ENCODE data around the gene UGT1A5. TPM values are rescaled to one million over a fixed set of nuclear protein-coding genes. Genes with fewer than 3 reads are reported as not detected.

Gene UGT1A5
- total RNA-seq, 2 donors from 2014 or later: not detected

GRCh38 chr2:233764264-233764663, 51.6 kb downstream of the UGT1A5 start:
- no peaks in the 10 kb centered on the region for H3K9me3 Mint-ChIP-seq
- H3K36me3 Mint-ChIP-seq (ENCODE audit: low read depth): no peaks in the 10 kb centered on the region
- no peaks in the 10 kb centered on the region for H3K4me1 ChIP-seq (ENCODE audit: control insufficient read depth, insufficient read depth, low read length)
- no peak overlapping the region for H3K27ac Mint-ChIP-seq
- DNase-seq: no peak
- TF ChIP-seq CTCF (conservative IDR thresholded peaks at IDR 0.05): no peak
- no peaks in the 10 kb centered on the region for H3K9me3 ChIP-seq (ENCODE audit: control insufficient read depth, low read length)
- H3K27me3 ChIP-seq (ENCODE audit: control insufficient read depth, insufficient read depth, low read length, poor library complexity, severe bottlenecking): peaks cover 14% of the 10 kb centered on the region
- H3K36me3 ChIP-seq (ENCODE audit: control insufficient read depth, insufficient read depth, low read length): no peaks in the 10 kb centered on the region
- peaks cover 5% of the 10 kb centered on the region for H3K27me3 Mint-ChIP-seq (ENCODE audit: insufficient read depth)
- H3K4me3 ChIP-seq (ENCODE audit: low read length): no peak overlapping the region
- H3K4me3 Mint-ChIP-seq: no peak overlapping the region
- 89 to 95% methylated on average over 5 to 7 of the region's 7 CpGs for WGBS, 2 experiments (ENCODE audit: insufficient coverage in 1 of 2, insufficient read length in 1 of 2)
- H3K4me1 Mint-ChIP-seq: no peaks in the 10 kb centered on the region
- no peak overlapping the region for H3K9ac ChIP-seq (ENCODE audit: extremely low read depth, low read length, poor library complexity, severe bottlenecking)
- no peak overlapping the region for H3K27ac ChIP-seq (ENCODE audit: low read depth, low read length)

- Histone ChIP-seq H3K4me3 (ENCODE audit: low read length) (no peak overlapping the region), H3K36me3 (ENCODE audit: control insufficient read depth, insufficient read depth, low read length) (no peaks in the 10 kb centered on the region), H3K9ac (ENCODE audit: extremely low read depth, low read length, poor library complexity, severe bottlenecking) (no peak overlapping the region), H3K9me3 (ENCODE audit: control insufficient read depth, low read length) (no peaks in the 10 kb centered on the region), H3K27ac (ENCODE audit: low read depth, low read length) (no peak overlapping the region), H3K4me1 (ENCODE audit: control insufficient read depth, insufficient read depth, low read length) (no peaks in the 10 kb centered on the region), H3K27me3 (ENCODE audit: control insufficient read depth, insufficient read depth, low read length, poor library complexity, severe bottlenecking) (peaks cover 14% of the 10 kb centered on the region)
- Mint-ChIP-seq H3K27ac (no peak overlapping the region), H3K9me3 (no peaks in the 10 kb centered on the region), H3K36me3 (ENCODE audit: low read depth) (no peaks in the 10 kb centered on the region), H3K4me1 (no peaks in the 10 kb centered on the region), H3K27me3 (ENCODE audit: insufficient read depth) (peaks cover 5% of the 10 kb centered on the region), H3K4me3 (no peak overlapping the region)
- no peak for TF ChIP-seq CTCF (conservative IDR thresholded peaks at IDR 0.05)
- 67 to 84% methylated on average over 1 to 3 of the region's 3 CpGs for WGBS, 2 experiments (ENCODE audit: insufficient coverage in 1 of 2, insufficient read length in 1 of 2)
- no peak for DNase-seq
Observed at GRCh38 chr2:233764761-233765160, 52.1 kb downstream of the UGT1A5 start.

- no peaks in the 10 kb centered on the region for H3K36me3 ChIP-seq (ENCODE audit: control insufficient read depth, insufficient read depth, low read length)
- Mint-ChIP-seq H3K4me1 (no peaks in the 10 kb centered on the region), H3K27me3 (ENCODE audit: insufficient read depth) (peaks cover 3% of the 10 kb centered on the region), H3K36me3 (ENCODE audit: low read depth) (no peaks in the 10 kb centered on the region), H3K27ac (no peak overlapping the region), H3K4me3 (no peak overlapping the region), H3K9me3 (peaks cover 5% of the 10 kb centered on the region)
- TF ChIP-seq CTCF (conservative IDR thresholded peaks at IDR 0.05): no peak
- no peak for DNase-seq
- no peaks in the 10 kb centered on the region for H3K4me1 ChIP-seq (ENCODE audit: control insufficient read depth, insufficient read depth, low read length)
- no peak overlapping the region for H3K27ac ChIP-seq (ENCODE audit: low read depth, low read length)
- WGBS, 2 experiments (ENCODE audit: insufficient coverage in 1 of 2, insufficient read length in 1 of 2): 86 to 100% methylated on average over 1 to 4 of the region's 4 CpGs
- H3K9ac ChIP-seq (ENCODE audit: extremely low read depth, low read length, poor library complexity, severe bottlenecking): no peak overlapping the region
- no peak overlapping the region for H3K4me3 ChIP-seq (ENCODE audit: low read length)
- no peaks in the 10 kb centered on the region for H3K9me3 ChIP-seq (ENCODE audit: control insufficient read depth, low read length)
- peaks cover 14% of the 10 kb centered on the region for H3K27me3 ChIP-seq (ENCODE audit: control insufficient read depth, insufficient read depth, low read length, poor library complexity, severe bottlenecking)
Observed at GRCh38 chr2:233766416-233766815, 53.7 kb downstream of the UGT1A5 start.

Measured in endodermal cell (in vitro differentiated cells).